Karpas-422 (cell line): ENCODE data around the gene HRAS. TPM values are rescaled to one million over a fixed set of nuclear protein-coding genes. Genes with fewer than 3 reads are reported as not detected.

Experiments used
- DNase-seq: peaks from one replicate; pipeline ENCODE4 v3.0.0-alpha.2; 2015
- H2AFZ ChIP-seq: fragments of 200-600 bp; sonication (generic); 2 replicates; pipeline ENCODE4 v1.6.1; 2014; ENCODE audit warnings: antibody characterized with exemption, low read length, mixed read lengths
- H3K27ac ChIP-seq: fragments of 200-600 bp; sonication (generic); 2 replicates; pipeline ENCODE4 v1.5.1; 2014; ENCODE audit warnings: mild to moderate bottlenecking, low read length, moderate library complexity
- H3K27me3 ChIP-seq: fragments of 200-600 bp; sonication (generic); 2 replicates; pipeline ENCODE4 v1.6.1; 2014; ENCODE audit warnings: low read length, mixed read lengths
- H3K36me3 ChIP-seq: fragments of 200-600 bp; sonication (generic); 2 replicates; pipeline ENCODE4 v1.6.1; 2014; ENCODE audit warnings: low read length, mixed read lengths; ENCODE audit not compliant: insufficient read depth
- H3K4me1 ChIP-seq: fragments of 200-600 bp; sonication (generic); 2 replicates; pipeline ENCODE4 v1.6.1; 2014; ENCODE audit warnings: mild to moderate bottlenecking, low read length, mixed read lengths
- H3K4me2 ChIP-seq: fragments of 200-600 bp; sonication (generic); 2 replicates; pipeline ENCODE4 v1.6.1; 2014; ENCODE audit warnings: low read length, low read depth, mild to moderate bottlenecking; ENCODE audit not compliant: poor library complexity, severe bottlenecking
- H3K4me3 ChIP-seq: fragments of 200-600 bp; sonication (generic); 2 replicates; pipeline ENCODE4 v1.5.1; 2014; ENCODE audit warnings: mild to moderate bottlenecking, antibody characterized with exemption, low read length, mixed read lengths
- H3K79me2 ChIP-seq: fragments of 200-600 bp; sonication (generic); 2 replicates; pipeline ENCODE4 v1.6.1; 2014; ENCODE audit warnings: mild to moderate bottlenecking, low read length, mixed read lengths
- H3K9ac ChIP-seq: fragments of 200-600 bp; sonication (generic); 2 replicates; pipeline ENCODE4 v1.6.0; 2014; ENCODE audit warnings: low read length
- H3K9me2 ChIP-seq: fragments of 200-600 bp; sonication (generic), shearing (Covaris generic); replicated peaks from 2 replicates; pipeline ENCODE4 v1.6.0; 2014; ENCODE audit warnings: mild to moderate bottlenecking, low read length, moderate library complexity; ENCODE audit not compliant: insufficient read depth
- H3K9me3 ChIP-seq: fragments of 300-700, 200-600 bp; sonication (generic); 2 replicates; pipeline ENCODE4 v1.6.1; 2014; ENCODE audit warnings: low read length, mixed read lengths
- H4K20me1 ChIP-seq: fragments of 200-600 bp; sonication (generic); 2 replicates; pipeline ENCODE4 v1.6.1; 2014; ENCODE audit warnings: mild to moderate bottlenecking, antibody characterized with exemption, low read length, low read depth; ENCODE audit not compliant: insufficient read depth
- total RNA-seq: library from RNA; depleted of rRNA; stranded (reverse); fragments of >200 nt; shearing (Covaris generic); gene quantifications from 2 replicates; pipeline ENCODE4 v1.2.3, GENCODE V29; 2014; ENCODE audit warnings: low replicate concordance

The HRAS gene
- total RNA-seq, 1 experiment from 2014 or later = 8.5 TPM

GRCh38 chr11:563066-563811, 27.9 kb upstream of the HRAS start:
- no peaks in the 10 kb centered on the region for H3K36me3 ChIP-seq
- peaks cover 31% of the 10 kb centered on the region for H3K4me1 ChIP-seq
- peaks cover 9% of the 10 kb centered on the region; the same call in 1 of the 2 replicates for H3K79me2 ChIP-seq
- H3K4me2 ChIP-seq = no peak overlapping the region
- no peaks in the 10 kb centered on the region for H3K9me3 ChIP-seq
- H3K27me3 ChIP-seq = no peaks in the 10 kb centered on the region
- DNase-seq = no peak
- H2AFZ ChIP-seq = no peak overlapping the region
- H4K20me1 ChIP-seq = peaks cover 17% of the 10 kb centered on the region; the same call in 1 of the 2 replicates
- H3K9ac ChIP-seq = no peak overlapping the region
- H3K4me3 ChIP-seq = no peak overlapping the region
- H3K27ac ChIP-seq = no peak overlapping the region
- H3K9me2 ChIP-seq = no peaks in the 10 kb centered on the region

GRCh38 chr11:562046-562645, 26.8 kb upstream of the HRAS start:
- Histone ChIP-seq H3K36me3 (no peaks in the 10 kb centered on the region), H3K79me2 (0 out of 2 replicates have a peak, but pooled peaks cover 4% of the 10 kb centered on the region), H3K4me1 (peaks cover 27% of the 10 kb centered on the region), H3K9ac (peak overlapping the region; percentile 79), H3K9me2 (no peaks in the 10 kb centered on the region), H3K27me3 (no peaks in the 10 kb centered on the region), H3K9me3 (no peaks in the 10 kb centered on the region), H3K4me2 (peak overlapping the region; percentile 81), H4K20me1 (peaks cover 17% of the 10 kb centered on the region; the same call in 1 of the 2 replicates), H2AFZ (no peak overlapping the region), H3K27ac (no peak overlapping the region), H3K4me3 (peak overlapping the region; percentile 95)
- no peak for DNase-seq

DNA sequence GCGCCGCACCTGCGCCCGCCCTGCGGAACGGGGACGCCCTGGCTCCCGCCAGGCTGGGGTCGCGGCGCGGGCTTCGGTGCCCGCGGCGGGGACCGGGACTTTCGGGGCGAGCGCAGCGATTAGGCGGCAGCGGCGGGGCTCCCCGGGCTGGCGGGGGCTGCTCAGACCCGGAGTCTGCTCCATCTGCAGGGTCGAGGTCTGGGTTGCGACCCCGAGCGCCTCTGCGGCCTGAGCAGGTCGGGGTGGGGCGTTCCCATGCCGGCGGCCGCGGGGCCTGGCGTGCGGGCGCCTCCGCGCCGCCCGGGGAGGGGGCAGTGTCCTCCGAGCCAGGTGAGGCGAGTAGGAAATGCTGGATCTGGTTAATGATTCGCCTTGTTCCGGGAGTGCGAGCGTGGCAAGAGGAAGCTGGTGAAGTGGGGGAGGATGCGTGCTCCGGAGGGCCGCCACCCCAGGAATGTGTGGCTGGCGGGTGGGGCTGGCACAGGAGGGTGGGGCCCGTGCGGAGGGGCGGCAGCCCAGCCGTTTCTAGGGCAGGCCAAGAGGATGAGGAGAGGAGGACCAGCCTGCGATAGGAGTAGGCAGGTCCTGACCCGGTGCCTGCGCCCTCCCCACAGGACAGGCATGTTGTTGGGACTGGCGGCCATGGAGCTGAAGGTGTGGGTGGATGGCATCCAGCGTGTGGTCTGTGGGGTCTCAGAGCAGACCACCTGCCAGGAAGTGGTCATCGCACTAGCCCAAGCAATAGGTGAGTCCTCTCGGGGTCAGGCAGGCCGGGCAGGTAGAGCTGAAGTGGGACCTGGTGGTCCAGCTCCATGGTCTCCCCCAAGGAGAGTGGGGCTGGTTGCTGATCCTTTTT, 26.0 kb upstream of the HRAS start:
- peaks cover 23% of the 10 kb centered on the region for H3K4me1 ChIP-seq
- no peaks in the 10 kb centered on the region for H3K9me2 ChIP-seq
- no peaks in the 10 kb centered on the region for H3K27me3 ChIP-seq
- peak overlapping the region; percentile 79 for H3K9ac ChIP-seq
- peak overlapping the region; percentile 95 for H3K4me3 ChIP-seq
- H3K36me3 ChIP-seq = no peaks in the 10 kb centered on the region
- peak; percentile 57 for DNase-seq
- H2AFZ ChIP-seq = peak overlapping the region; percentile 79; the same call in 1 of the 2 replicates
- H3K79me2 ChIP-seq = 0 out of 2 replicates have a peak, but pooled peaks cover 4% of the 10 kb centered on the region
- H3K27ac ChIP-seq = no peak overlapping the region
- peaks cover 17% of the 10 kb centered on the region; the same call in 1 of the 2 replicates for H4K20me1 ChIP-seq
- H3K4me2 ChIP-seq = peak overlapping the region; percentile 81
- no peaks in the 10 kb centered on the region for H3K9me3 ChIP-seq

- no peak within 1 kb of the TSS for H3K27ac ChIP-seq
- H3K27me3 ChIP-seq = no peaks in the 10 kb centered on the region
- peak within 1 kb of the TSS; percentile 87 for H3K4me2 ChIP-seq
- H4K20me1 ChIP-seq = peaks cover 12% of the 10 kb centered on the region; the same call in 1 of the 2 replicates
- H3K9ac ChIP-seq = peak within 1 kb of the TSS; percentile 79
- H3K9me2 ChIP-seq = no peaks in the 10 kb centered on the region
- peak; percentile 97 for DNase-seq
- peak within 1 kb of the TSS; percentile 79; the same call in 1 of the 2 replicates for H2AFZ ChIP-seq
- peak within 1 kb of the TSS; percentile 95 for H3K4me3 ChIP-seq
- H3K4me1 ChIP-seq = peaks cover 23% of the 10 kb centered on the region
- 0 out of 2 replicates have a peak, but pooled peaks cover 4% of the 10 kb centered on the region for H3K79me2 ChIP-seq
- no peaks in the 10 kb centered on the region for H3K9me3 ChIP-seq
- H3K36me3 ChIP-seq = no peaks in the 10 kb centered on the region
These were observed 25.1 kb upstream of the HRAS start, which contains the start of the genes LMNTD2 and RASSF7 for GRCh38 chr11:560305-561147. TSS of gene LMNTD2 (minus strand) at chr11:560738. CDS start at chr11:560716, 22 bp downstream. TSS of gene RASSF7 (plus strand) at chr11:560970. CDS start at chr11:561769, 799 bp downstream.

DNA sequence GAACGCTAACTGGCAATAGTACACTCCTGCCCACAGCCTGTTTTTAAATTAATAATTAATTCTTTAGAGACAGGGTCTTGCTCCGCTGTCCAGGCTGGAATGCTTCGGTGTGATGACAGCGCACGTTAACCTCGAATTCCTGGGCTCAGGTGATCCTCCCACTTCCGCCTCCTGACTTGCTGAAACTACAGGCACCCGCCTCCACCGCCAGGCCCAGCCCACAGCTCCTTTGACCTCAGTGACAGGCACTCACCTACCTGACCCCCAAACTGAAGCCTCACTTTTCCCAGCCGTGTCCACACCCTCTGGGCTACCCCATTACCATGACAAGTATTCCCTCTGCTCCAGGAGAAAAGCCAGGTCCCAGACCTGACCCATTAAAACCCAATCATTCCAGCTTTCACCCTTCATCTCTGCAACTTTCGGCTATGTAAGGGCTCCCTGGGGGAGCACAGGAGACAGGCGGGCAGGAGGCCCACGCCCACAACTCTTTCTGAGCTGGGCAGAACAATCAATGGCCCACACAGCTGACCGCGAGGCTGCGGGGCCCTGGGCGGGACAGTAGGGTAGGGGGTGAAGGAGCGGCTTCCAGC, 24.4 kb upstream of the HRAS start:
- Histone ChIP-seq H3K9ac (peak overlapping the region; percentile 69), H2AFZ (no peak overlapping the region; the same call in 1 of the 2 replicates)
- DNase-seq = no peak

DNA sequence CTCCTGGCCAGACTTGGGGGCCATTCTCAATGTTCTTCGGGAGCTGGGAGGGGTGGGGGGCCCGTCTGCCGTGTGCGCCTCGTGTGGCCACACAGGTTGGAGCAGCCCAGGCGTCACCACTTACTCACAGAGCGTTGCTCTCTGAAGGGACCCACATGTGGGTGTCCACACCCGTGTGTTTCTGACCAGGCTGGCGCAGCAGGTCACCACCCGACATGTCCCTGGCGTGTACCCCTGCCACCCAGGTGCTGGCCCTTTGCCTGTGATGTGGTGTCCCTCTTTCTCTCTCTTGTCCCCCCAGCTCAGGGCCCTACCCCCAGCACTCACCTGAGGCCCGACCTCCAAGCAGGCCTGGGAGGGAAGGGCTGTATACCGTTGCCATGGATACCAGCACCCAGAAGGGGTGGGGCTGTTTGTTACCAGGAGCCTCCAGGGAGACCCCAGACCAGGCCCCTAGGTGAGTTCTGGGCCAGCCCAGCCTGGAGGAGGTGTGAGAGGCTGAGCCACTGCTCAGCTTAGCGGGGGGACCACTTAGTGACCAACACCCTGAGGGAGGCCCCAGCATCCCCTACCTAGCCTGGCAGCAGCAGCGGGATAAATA, 23.7 kb upstream of the HRAS start:
- H3K27ac ChIP-seq = no peak overlapping the region
- peaks cover 30% of the 10 kb centered on the region for H3K4me1 ChIP-seq
- no peak overlapping the region for H2AFZ ChIP-seq
- no peak for DNase-seq
- H3K79me2 ChIP-seq = 0 out of 2 replicates have a peak, but pooled peaks cover 4% of the 10 kb centered on the region
- H3K4me3 ChIP-seq = no peak overlapping the region
- no peaks in the 10 kb centered on the region for H3K9me2 ChIP-seq
- no peaks in the 10 kb centered on the region for H3K9me3 ChIP-seq
- no peaks in the 10 kb centered on the region for H3K27me3 ChIP-seq
- H3K9ac ChIP-seq = no peak overlapping the region
- peaks cover 10% of the 10 kb centered on the region; the same call in 1 of the 2 replicates for H4K20me1 ChIP-seq
- no peaks in the 10 kb centered on the region for H3K36me3 ChIP-seq
- H3K4me2 ChIP-seq = peak overlapping the region; percentile 87

More for the DNA sequence above, 24.4 kb upstream of the HRAS start:
- H3K9me3 ChIP-seq = no peaks in the 10 kb centered on the region
- H3K4me2 ChIP-seq = peak overlapping the region; percentile 87
- 0 out of 2 replicates have a peak, but pooled peaks cover 4% of the 10 kb centered on the region for H3K79me2 ChIP-seq
- no peaks in the 10 kb centered on the region for H3K9me2 ChIP-seq
- no peak overlapping the region for H3K27ac ChIP-seq
- H3K4me1 ChIP-seq = peaks cover 23% of the 10 kb centered on the region
- no peaks in the 10 kb centered on the region for H3K36me3 ChIP-seq
- peak overlapping the region; percentile 79 for H3K4me3 ChIP-seq
- peaks cover 12% of the 10 kb centered on the region; the same call in 1 of the 2 replicates for H4K20me1 ChIP-seq
- no peaks in the 10 kb centered on the region for H3K27me3 ChIP-seq
